ENCODE data around the gene FBXO34.

DNA sequence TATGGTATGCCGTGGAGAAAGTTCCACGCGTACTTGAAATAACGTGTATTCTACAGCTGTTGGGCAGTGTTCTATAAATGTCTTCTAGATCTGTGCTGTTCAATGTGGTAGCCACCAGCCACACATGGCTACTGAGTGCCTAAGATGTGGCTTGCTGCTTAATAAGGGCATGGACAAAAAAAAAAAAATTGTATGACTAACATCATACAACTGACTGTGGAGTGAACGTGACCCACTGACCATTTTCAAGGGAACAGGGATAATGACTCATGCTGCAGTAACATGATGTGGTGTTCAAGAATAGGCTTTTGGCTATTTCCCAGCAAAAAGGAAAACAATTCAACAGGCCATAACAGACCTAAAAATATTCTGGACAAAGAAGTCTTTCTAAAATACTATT is 127.5 kb downstream of the FBXO34 start:
- TF ChIP-seq CTCF (IDR thresholded peaks at IDR 0.05) (no peak), POLR2A (IDR thresholded peaks at IDR 0.05) (no peak)
